CD4-positive, alpha-beta T cell treated with Interleukin-15 for 1 hour (primary cell): Measurements from ENCODE around the gene CLDN4.
"Not testable (repeated sequence)": the region's sequence is repeated elsewhere in the genome, so short reads cannot be mapped to it uniquely, and the experiment has no call there.

ENCODE experiments used
- DNase-seq: peaks from one replicate; pipeline ENCODE4 v3.0.0-alpha.2; 2020

Gene CLDN4

GRCh38 chr7:73824986-73825385 lies 5.8 kb upstream of the CLDN4 start:
- no peak for DNase-seq

DNA sequence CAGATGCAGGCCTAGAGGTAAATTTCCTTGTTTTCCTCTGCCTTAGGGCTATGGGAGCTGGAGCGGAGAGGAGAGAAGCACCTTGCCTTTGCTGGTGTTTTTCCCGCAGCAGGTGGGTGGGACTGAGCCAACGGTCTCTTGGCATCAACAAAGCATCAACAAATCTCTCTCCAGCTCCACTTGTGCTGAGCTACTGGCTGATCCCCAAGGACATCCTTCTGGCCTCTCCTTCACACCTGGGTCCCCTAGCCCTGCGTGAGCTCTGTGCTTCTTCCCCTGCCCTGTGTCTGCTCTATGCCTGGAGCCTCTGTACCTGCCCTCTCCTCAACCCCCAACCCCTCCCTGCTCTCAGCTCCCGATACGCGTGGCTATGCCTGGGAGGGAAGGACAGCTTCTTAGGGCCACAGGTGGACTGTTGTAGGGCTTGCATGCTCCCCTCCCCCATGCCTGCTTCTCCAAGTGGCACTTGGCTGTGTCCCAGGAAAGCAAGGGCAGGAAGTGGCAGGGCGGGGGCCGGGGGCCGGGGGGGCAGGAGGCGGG lies 3.2 kb upstream of the CLDN4 start:
- no peak for DNase-seq

GRCh38 chr7:73828107-73828803 lies 2.5 kb upstream of the CLDN4 start:
- no peak for DNase-seq

DNA sequence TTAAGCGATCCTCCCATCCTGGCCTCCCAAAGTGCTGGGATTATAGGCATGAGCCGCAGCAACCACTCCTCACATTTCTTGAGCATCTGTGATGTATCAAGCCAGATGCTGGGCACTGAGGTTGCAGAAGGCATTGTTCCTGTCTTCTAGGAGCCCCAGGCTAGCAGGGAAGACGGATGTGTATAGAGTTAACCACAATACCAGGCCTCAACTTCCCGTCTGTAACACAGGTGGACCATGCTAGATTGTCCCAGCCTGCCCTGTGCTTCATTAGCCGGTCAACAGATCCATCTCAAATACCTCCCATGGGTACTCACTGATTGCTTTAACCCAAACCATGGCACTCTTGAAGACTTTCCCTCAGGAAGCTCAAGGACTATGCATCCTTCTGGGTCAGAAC lies 1.8 kb upstream of the CLDN4 start:
- DNase-seq: no peak

DNA sequence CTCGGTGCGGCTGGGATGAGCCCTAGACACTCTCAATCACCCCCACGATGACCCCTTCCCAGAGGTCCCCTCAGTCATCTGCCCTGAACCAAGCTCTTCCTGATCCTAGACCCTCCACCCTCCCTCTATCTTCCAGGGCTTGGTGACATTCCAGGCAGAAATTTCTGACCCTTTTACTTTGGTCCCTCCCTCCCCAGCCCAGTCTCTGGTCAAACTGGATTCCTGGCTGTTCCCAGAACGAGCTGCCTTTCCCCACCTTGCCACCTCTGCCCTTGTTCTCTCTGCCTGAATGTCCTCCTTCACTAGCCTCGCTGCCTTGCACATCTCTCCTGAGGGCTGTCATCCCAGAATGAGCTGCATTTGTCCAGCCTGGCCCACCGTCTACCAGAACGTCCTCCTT lies 1.3 kb upstream of the CLDN4 start:
- no peak for DNase-seq

GRCh38 chr7:73829921-73830680 lies 695 bp upstream of the CLDN4 start:
- no peak for DNase-seq

GRCh38 chr7:73831584-73831833 lies 713 bp downstream of the CLDN4 start:
- DNase-seq: no peak

DNA sequence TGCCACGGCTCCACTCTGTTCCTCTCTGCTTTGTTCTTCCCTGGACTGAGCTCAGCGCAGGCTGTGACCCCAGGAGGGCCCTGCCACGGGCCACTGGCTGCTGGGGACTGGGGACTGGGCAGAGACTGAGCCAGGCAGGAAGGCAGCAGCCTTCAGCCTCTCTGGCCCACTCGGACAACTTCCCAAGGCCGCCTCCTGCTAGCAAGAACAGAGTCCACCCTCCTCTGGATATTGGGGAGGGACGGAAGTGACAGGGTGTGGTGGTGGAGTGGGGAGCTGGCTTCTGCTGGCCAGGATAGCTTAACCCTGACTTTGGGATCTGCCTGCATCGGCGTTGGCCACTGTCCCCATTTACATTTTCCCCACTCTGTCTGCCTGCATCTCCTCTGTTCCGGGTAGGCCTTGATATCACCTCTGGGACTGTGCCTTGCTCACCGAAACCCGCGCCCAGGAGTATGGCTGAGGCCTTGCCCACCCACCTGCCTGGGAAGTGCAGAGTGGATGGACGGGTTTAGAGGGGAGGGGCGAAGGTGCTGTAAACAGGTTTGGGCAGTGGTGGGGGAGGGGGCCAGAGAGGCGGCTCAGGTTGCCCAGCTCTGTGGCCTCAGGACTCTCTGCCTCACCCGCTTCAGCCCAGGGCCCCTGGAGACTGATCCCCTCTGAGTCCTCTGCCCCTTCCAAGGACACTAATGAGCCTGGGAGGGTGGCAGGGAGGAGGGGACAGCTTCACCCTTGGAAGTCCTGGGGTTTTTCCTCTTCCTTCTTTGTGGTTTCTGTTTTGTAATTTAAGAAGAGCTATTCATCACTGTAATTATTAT lies 1.2 kb downstream of the CLDN4 start:
- DNase-seq: no peak

DNA sequence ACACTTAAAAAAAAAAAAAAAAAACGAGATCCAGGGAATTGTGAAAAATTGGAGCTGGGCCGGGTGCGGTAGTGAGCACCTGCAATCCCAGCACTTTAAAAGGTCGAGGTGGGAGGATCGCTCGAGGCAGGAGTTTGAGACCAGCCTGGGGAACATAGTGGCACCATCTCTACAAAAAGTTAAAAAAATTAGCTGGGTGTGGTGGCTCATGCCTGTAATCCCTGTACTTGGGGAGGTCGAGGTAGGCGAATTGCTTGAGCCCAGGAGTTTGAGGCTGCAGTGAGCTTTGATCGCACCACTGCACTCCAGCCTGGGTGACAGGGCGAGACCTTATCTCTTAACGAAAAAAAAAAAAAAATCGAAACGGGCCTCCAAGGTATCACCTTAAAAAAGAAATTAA lies 2.0 kb downstream of the CLDN4 start:
- DNase-seq: no peak

DNA sequence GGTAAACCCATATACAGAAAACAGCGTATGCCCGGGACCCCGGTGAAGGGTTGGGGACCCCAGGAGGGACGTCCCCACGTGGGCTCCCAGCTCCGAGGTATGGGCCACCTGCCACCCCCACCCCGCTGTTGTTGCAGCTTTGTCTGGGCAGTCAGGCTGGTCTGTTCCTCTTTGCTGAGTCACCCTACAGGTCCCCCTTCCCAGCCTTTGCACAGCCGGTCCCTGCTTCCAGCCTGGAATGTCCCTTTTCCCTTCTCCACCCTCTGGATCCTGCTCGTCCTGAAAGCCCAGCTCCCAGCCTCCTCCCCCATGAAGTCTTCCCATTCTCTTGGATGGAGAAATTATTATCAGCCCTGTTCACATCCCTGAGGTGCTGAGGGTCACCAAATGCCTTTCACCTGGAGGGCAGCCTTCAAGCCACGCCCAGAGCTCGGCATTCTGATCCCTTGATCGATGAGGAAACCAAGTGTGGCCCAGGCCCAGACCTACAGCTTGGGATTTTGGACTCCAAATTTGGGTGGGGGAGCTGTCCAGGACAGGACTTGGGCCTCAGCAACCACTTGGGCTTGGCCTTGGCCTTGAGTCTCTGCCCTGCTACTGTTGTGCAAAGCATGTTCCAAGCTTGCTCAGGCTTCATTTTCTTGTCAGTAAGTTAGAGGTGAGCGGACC lies 2.6 kb downstream of the CLDN4 start:
- no peak for DNase-seq

- no peak for DNase-seq
These were observed 3.9 kb downstream of the CLDN4 start for GRCh38 chr7:73834626-73835191.

DNA sequence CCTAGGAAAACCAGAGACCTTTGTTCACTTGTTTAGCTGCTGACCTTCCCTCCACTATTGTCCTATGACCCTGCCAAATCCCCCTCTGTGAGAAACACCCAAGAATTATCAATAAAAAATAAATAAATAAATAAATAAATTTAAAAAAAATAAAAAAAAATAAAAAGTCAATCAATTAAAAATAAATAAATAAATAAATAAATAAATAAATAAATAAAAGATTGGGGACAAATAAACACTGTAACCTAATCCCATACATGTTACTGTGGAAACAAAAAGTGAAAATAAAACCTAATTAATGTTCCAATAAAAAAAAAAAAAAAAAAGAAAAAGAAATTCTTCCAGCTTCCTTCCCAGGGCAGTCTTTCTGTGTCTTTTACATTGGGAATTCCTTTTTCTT lies 6.4 kb downstream of the CLDN4 start:
- DNase-seq: not testable (repeated sequence)

- no peak for DNase-seq
These were observed 7.8 kb downstream of the CLDN4 start for GRCh38 chr7:73838642-73839041.

DNA sequence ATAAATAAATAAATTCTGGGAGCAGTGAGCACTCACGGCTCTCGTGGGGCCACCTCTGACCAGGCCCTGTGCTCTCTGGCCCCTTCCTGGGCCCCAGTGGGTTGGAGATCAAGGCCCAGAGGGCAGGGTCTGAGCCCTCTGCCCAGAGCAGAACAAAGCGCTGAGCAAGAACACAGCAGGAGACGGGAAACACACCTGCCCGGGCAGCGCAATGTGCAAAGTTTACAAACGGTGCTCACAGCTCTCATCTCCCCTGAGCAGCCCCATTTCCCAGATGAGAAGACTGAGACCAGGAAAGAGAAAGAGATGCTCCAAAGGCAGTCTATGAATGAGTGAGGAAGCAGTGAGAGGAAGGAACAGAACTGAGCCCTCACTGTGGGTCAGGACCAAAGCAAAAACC lies 8.5 kb downstream of the CLDN4 start:
- no peak for DNase-seq

DNA sequence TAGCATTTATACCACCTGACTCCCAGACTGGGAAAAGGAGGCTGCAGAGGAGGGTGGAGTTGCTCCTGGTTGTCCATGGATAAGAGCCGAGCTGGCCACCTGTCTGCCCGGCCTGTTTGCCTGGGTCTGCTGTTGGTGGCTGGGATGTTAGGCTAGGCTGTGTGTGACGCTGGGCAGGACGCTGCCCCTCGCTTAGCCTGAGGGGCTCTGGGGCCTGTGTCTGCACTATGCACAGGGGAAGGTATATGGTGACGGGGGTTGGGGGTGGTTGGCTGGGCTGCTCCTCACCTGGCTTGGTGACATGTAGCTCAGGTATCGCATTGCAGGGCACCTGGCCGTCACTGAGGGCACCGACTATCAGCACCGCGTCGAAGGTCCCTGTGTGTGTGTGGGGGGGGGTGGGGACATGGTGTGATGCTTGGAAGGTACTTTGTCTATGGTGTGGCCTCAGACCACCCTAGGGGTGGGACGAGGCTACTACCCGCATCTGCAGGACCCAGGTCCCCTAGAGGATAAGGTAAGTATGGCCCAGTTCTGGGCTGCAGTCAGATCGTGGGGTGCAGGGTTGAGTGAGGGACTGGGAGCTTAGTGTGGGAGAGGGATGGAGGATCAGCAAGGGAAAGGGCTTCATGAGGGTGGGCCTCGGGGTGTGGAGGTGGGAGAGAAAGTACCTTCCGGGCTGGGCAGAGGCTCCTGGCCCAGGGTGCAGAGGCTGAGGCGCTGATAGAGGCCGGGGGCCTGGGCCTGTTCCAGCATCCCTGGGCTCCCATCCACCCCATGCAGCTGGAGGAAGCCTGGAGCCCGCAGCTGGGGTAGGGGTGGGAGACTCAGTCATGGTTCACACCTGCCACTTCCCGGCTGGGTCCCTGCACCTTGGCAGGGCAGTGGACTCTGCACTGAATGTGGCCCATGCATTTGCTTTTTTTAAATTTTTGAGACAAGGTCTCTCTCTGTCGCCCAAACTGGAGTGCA lies 9.2 kb downstream of the CLDN4 start:
- no peak for DNase-seq

- DNase-seq: no peak
These were observed 10.1 kb downstream of the CLDN4 start for GRCh38 chr7:73840715-73841379.

DNA sequence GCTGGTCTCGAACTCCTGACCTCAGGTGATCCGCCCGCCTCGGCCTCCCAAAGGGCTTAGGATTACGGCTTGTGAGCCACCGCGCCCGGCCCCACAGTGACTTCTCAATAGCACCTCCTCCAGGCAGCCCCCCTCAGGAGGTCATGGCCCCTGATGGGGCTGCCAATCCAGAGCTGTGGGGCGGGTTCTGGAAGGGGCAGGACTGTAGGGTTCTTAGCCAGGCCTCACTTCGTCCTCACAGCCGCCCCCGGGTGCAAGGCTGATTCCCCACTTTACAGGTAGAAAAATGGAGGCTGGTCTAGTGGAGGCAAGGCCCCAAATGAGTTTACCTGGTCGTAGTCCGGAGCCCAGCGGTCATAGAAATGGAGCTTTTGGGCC lies 10.9 kb downstream of the CLDN4 start:
- DNase-seq: no peak

- DNase-seq: peak; percentile 92
These were observed 11.5 kb downstream of the CLDN4 start, which contains the start of gene METTL27 for GRCh38 chr7:73842067-73842976. METTL27 (minus strand) TSS chr7:73842516; CDS start chr7:73842140, 376 bp downstream.

DNA sequence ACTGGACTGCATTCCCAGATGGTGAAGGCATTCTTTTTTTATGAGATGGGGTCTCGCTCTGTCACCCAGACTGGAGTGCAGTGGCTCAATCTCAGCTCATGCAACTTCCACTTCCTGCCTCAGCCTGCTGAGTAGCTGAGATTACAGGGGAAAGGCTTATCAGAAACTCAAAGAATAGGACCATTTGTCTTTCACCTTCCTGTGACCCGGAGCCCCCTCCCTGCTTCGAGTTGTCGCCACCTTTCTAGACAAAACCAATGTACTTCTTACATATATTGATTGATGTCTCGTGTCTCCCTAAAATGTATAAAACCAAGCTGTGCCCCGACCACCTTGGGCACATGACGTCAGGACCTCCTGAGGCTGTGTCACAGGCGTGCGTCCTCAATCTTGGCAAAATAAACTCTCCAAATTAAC lies 13.3 kb downstream of the CLDN4 start:
- no peak for DNase-seq
